ENCODE results near the gene GATA6.

Gene GATA6

DNA sequence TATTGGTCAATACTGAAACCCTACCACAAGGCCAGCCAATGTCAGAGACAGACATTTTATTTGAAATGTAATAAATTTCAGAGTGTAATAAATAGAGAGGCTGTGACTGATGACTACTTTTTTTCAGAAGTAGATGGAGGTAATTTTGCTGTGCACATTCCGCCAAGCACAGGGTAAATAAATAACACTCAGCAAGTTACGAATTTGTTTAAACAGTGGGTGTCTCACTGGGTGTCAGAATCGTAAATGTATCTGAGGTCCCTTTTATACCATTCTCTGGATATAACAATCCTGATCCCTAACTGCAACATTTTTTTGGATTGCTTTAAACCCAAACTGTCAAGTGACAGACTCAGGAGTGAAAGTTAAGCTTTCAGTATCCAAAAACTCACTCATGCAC is 74.1 kb downstream of the GATA6 start:
- DNase-seq (ENCODE audit: low read depth): no peak

DNA sequence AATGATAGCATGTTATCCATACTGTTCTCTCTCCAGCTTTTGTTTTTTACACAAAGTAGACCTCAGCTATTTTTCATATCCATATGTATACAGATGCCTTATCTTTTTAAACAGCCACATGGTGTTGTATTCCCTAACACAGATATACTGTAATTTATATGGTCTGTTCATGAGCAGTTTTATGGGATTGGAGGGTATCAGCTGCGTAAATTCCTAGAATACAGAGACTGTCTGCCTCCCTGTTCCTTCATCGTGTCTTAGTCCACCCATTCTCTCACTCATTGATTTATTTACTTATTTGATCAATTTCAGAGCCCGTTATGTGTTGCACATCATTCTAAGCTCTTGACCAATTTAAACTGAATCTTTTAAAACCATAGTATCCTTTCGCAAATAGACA is 80.6 kb downstream of the GATA6 start:
- DNase-seq (ENCODE audit: low read depth): no peak

DNA sequence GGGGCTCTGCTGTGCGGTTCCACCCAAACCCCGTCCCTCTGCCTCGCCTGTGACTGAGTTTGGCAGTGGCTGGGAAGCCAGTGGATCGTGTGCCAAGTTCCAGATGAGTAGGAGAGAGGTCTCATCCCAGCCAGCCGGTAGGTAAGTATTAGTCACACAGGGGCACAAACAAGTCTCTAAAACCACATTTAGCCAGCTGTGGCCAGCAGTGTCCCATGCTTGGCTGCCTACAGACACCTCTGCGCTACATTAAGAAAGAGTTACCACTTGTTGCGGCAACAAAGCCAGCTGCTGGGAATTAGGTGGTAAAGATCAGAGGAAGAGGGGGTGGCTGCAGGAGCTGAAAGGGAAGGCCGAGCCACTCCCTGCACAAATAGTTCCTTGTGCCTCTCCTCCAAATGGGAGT is 81.2 kb downstream of the GATA6 start:
- no peak for DNase-seq (ENCODE audit: low read depth)
